ENCODE measurements around the gene GFY. TPM values are rescaled to one million over a fixed set of nuclear protein-coding genes. Genes with fewer than 3 reads are reported as not detected.

GFY gene
- total RNA-seq, 4 donors from 2014 or later: not detected

- no peaks in the 10 kb centered on the region for H3K27me3 ChIP-seq
- H3K36me3 ChIP-seq: peaks cover 0 to 21% (median 5%) of the 10 kb centered on the region in 3 donors
- 0% methylated on average over 39 to 60 of the region's 66 CpGs for WGBS, 2 donors
- H3K4me3 ChIP-seq: peak within 1 kb of the TSS; percentile 56 to 92 (median 78)
- peak; percentile 85 to 96 for TF ChIP-seq POLR2A (IDR thresholded peaks at IDR 0.05)
- peak; percentile 74 to 90 for TF ChIP-seq EP300 (IDR thresholded peaks at IDR 0.05)
- peak in 1 of 5 experiments; percentile 17 for TF ChIP-seq CTCF (IDR thresholded peaks at IDR 0.05)
- H3K4me1 ChIP-seq: peaks cover 0 to 71% (median 16%) of the 10 kb centered on the region in 4 donors
- no peaks in the 10 kb centered on the region for H3K9me3 ChIP-seq
- DNase-seq (ENCODE audit: low spot score in 2 of 2): peak; percentile 95 to 100
- H3K27ac ChIP-seq: peak within 1 kb of the TSS; percentile 90 to 99 (median 94)
Observed at GRCh38 chr19:49453013-49453756, 28.0 kb downstream of the GFY start, which contains the start of gene ALDH16A1. ALDH16A1 (plus strand) TSS chr19:49453225; CDS start chr19:49453332, 107 bp downstream.

- H3K4me3 ChIP-seq: peak overlapping the region; percentile 56 to 92 (median 68)
- H3K4me1 ChIP-seq: peaks cover 0 to 71% (median 18%) of the 10 kb centered on the region in 4 donors
- H3K9me3 ChIP-seq: no peaks in the 10 kb centered on the region
- no peaks in the 10 kb centered on the region for H3K27me3 ChIP-seq
- peak overlapping the region; percentile 90 to 99 (median 94) for H3K27ac ChIP-seq
- H3K36me3 ChIP-seq: peaks cover 0 to 15% (median 5%) of the 10 kb centered on the region in 3 donors
- no peak for DNase-seq (ENCODE audit: low spot score in 2 of 2)
- WGBS, 2 donors: 40 to 48% methylated on average over 10 of the region's 10 CpGs
- TF ChIP-seq CTCF (IDR thresholded peaks at IDR 0.05) (no peak), EP300 (IDR thresholded peaks at IDR 0.05) (no peak), POLR2A (IDR thresholded peaks at IDR 0.05) (no peak)
Observed at GRCh38 chr19:49453757-49454240, 28.6 kb downstream of the GFY start.

DNA sequence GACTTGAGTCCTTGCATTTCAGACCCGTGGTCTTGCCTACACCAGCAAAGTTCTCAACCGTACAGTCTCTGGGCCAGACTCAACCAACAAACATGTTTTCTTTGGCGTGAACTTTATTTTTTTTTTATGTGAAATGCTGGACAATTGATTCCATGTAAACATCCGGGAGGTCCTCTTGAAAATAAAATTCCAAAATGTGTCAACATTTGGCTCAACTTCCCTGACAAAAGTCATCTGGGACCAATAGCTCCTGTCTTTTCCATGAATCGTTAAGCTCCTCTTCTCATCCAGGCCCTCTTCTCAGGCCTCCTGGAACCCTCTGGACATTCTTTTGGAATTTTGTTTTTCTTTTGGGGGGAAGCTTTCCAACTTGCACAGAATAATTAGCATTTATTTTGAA lies 30.6 kb downstream of the GFY start:
- Histone ChIP-seq H3K27ac (peak overlapping the region in 3 of 4 donors; percentile 42 to 84 (median 58)), H3K4me1 (peaks cover 0 to 62% (median 15%) of the 10 kb centered on the region in 4 donors), H3K9me3 (no peaks in the 10 kb centered on the region), H3K27me3 (no peaks in the 10 kb centered on the region), H3K36me3 (peaks cover 0 to 16% (median 9%) of the 10 kb centered on the region in 3 donors), H3K4me3 (no peak overlapping the region)
- 39 to 49% methylated on average over 5 of the region's 5 CpGs for WGBS, 2 donors
- TF ChIP-seq EP300 (IDR thresholded peaks at IDR 0.05): no peak
- no peak for TF ChIP-seq POLR2A (IDR thresholded peaks at IDR 0.05)
- no peak for TF ChIP-seq CTCF (IDR thresholded peaks at IDR 0.05)
- DNase-seq (ENCODE audit: low spot score in 2 of 2): no peak

- Histone ChIP-seq H3K27ac (peak overlapping the region in 3 of 4 donors; percentile 42 to 84 (median 58)), H3K36me3 (peaks cover 0 to 18% (median 9%) of the 10 kb centered on the region in 3 donors), H3K27me3 (no peaks in the 10 kb centered on the region), H3K4me3 (no peak overlapping the region), H3K4me1 (peaks cover 0 to 58% (median 14%) of the 10 kb centered on the region in 4 donors), H3K9me3 (no peaks in the 10 kb centered on the region)
- DNase-seq (ENCODE audit: low spot score in 2 of 2): no peak
- no peak for TF ChIP-seq POLR2A (IDR thresholded peaks at IDR 0.05)
- 66 to 72% methylated on average over 5 of the region's 5 CpGs for WGBS, 2 donors
Observed at GRCh38 chr19:49456326-49456725, 31.1 kb downstream of the GFY start.

- DNase-seq (ENCODE audit: low spot score in 2 of 2): no peak
- peaks cover 0 to 32% (median 9%) of the 10 kb centered on the region in 3 donors for H3K36me3 ChIP-seq
- no peaks in the 10 kb centered on the region for H3K9me3 ChIP-seq
- 64 to 77% methylated on average over 5 of the region's 5 CpGs for WGBS, 2 donors
- peaks cover 0 to 49% (median 14%) of the 10 kb centered on the region in 4 donors for H3K4me1 ChIP-seq
- H3K27me3 ChIP-seq: no peaks in the 10 kb centered on the region
- H3K4me3 ChIP-seq: no peak overlapping the region
- peak overlapping the region in 3 of 4 donors; percentile 52 to 84 (median 73) for H3K27ac ChIP-seq
- no peak for TF ChIP-seq EP300 (IDR thresholded peaks at IDR 0.05)
- TF ChIP-seq POLR2A (IDR thresholded peaks at IDR 0.05): no peak
- TF ChIP-seq CTCF (IDR thresholded peaks at IDR 0.05): no peak
Observed at GRCh38 chr19:49458567-49458903, 33.3 kb downstream of the GFY start.

Measured in tibial nerve (tissue), 4 donors.